ENCODE data around the gene TPCN2.

- no peak for TF ChIP-seq TAF1 (IDR thresholded peaks at IDR 0.05; ENCODE audit: borderline replicate concordance, low read depth, low read length)
- no peak for TF ChIP-seq POLR2A (IDR thresholded peaks at IDR 0.05; ENCODE audit: low read depth, low read length)
- TF ChIP-seq POLR2AphosphoS5 (IDR thresholded peaks at IDR 0.05; ENCODE audit: low read depth, low read length) = no peak
Observed at GRCh38 chr11:69000391-69000790, 48.3 kb upstream of the TPCN2 start.
